Measurements from ENCODE around the gene EP400.

- no peak for TF ChIP-seq CTCF (IDR thresholded peaks at IDR 0.05)
- TF ChIP-seq ZFX (IDR thresholded peaks at IDR 0.05; ENCODE audit: borderline replicate concordance): no peak
Observed at GRCh38 chr12:131990066-131990979, 40.6 kb downstream of the EP400 start.
